Activated naive CD8-positive, alpha-beta T cell treated with anti-CD3 and anti-CD28 coated beads, Interleukin-2, amount 10 ng/mL, durations not matched to agents 7 days and 5 days (primary cell): ENCODE data around the gene TDRD12. TPM values are rescaled to one million over a fixed set of nuclear protein-coding genes. Genes with fewer than 3 reads are reported as not detected.
"Not testable (repeated sequence)": the region's sequence is repeated elsewhere in the genome, so short reads cannot be mapped to it uniquely, and the experiment has no call there.

ENCODE experiments used
- ATAC-seq: fragments of 150-1000 bp; cut with Tn5 transposase; one replicate; pipeline ENCODE4 v1.10.0; 2021; ENCODE audit warnings: low read depth, moderate library complexity
- POLR2A ChIA-PET: fragments of 350-600 bp; sonication (Branson Sonifier 250); formaldehyde crosslinking; loops from one replicate; lab custom pipeline; 2021; ENCODE audit warnings: antibody characterized with exemption; lab: Charles Lee
- DNase-seq: peaks from one replicate; pipeline ENCODE4 v3.0.0; 2021
- H3K27ac Mint-ChIP-seq: one replicate; pipeline ENCODE4 v1.8.0; 2022; ENCODE audit warnings: mild to moderate bottlenecking, mixed read lengths
- H3K27me3 Mint-ChIP-seq: one replicate; pipeline ENCODE4 v1.8.0; 2022; ENCODE audit warnings: mild to moderate bottlenecking, moderate library complexity, mixed read lengths
- H3K36me3 Mint-ChIP-seq: one replicate; pipeline ENCODE4 v1.8.0; 2021; ENCODE audit warnings: mild to moderate bottlenecking, mixed read lengths
- H3K4me1 Mint-ChIP-seq: one replicate; pipeline ENCODE4 v1.8.0; 2021; ENCODE audit warnings: mixed read lengths
- H3K4me3 Mint-ChIP-seq: one replicate; pipeline ENCODE4 v1.8.0; 2022; ENCODE audit warnings: mild to moderate bottlenecking, moderate library complexity, mixed read lengths
- H3K9me3 Mint-ChIP-seq: one replicate; pipeline ENCODE4 v1.8.0; 2021; ENCODE audit warnings: mixed read lengths
- total RNA-seq, 2 experiments: library from RNA; stranded (reverse); gene quantifications; one replicate each; pipeline ENCODE4 v1.2.3, GENCODE V29; 2021

The TDRD12 gene
- total RNA-seq, 2 experiments from 2014 or later = 0.26 to 0.42 TPM

DNA sequence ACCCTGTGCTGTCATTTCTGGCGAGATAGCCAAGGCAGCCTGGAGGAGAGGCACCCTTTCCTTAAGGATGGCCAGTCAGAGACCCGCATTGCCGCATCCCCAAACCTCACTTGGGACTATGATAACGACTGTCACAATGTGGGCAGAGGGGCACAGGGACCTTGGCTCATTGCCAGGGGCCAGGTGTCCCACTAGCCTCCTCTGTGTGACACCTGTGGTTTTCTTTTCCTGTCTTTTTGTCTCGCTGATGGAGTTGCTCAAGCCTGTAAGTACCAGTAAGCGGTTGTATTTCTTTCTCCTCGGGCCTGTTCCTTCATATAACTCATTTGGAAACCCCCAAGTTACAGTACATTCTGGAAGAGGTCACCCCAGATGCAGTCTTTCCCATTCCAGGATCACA, 59.5 kb downstream of the TDRD12 start:
- POLR2A ChIA-PET = no interaction called here
- peaks cover 12% of the 10 kb centered on the region for H3K9me3 Mint-ChIP-seq
- ATAC-seq (no peak), DNase-seq (no peak)
- no peak overlapping the region for H3K27ac Mint-ChIP-seq
- no peak overlapping the region for H3K4me3 Mint-ChIP-seq
- peaks cover 2% of the 10 kb centered on the region for H3K27me3 Mint-ChIP-seq
- H3K36me3 Mint-ChIP-seq = no peaks in the 10 kb centered on the region
- no peaks in the 10 kb centered on the region for H3K4me1 Mint-ChIP-seq

DNA sequence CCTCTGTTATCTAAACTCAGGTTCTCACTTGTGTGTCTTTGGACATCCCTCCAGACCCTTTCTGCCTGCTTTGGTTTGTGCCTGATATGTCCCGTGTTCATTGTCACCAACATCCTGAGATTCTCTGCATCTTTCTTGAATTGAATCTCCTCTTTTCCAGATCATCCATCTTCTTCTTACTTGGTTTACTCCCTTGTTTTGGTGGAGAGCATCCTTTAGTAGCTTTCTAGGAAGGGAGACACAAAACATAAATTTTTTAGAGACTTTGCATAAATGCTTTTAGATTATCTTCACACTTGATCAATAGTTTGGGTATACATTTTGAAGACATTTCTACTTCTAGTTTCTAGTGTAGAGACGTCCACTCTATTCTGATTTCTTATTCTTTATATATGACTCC, 61.7 kb downstream of the TDRD12 start:
- peaks cover 6% of the 10 kb centered on the region for H3K36me3 Mint-ChIP-seq
- no peak for ATAC-seq
- POLR2A ChIA-PET = no interaction called here

DNA sequence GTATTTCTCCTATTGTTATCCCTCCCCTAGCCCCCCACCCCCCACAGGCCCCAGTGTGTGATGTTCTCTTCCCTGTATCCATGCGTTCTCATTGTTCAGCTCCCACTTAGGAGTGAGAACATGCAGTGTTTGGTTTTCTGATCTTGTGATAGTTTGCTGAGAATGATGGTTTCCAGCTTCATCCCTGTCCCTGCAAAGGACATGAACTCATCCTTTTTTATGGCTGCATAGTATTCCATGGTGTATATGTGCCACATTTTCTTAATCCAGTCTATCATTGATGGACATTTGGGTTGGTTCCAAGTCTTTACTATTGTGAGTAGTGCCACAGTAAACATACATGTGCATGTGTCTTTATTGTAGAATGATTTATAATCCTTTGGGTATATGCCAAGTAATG, 62.5 kb downstream of the TDRD12 start:
- H3K4me1 Mint-ChIP-seq, H3K27me3 Mint-ChIP-seq, H3K36me3 Mint-ChIP-seq, H3K27ac Mint-ChIP-seq, ATAC-seq, POLR2A ChIA-PET, H3K4me3 Mint-ChIP-seq, DNase-seq: not testable (repeated sequence)
- peaks cover 19% of the 10 kb centered on the region for H3K9me3 Mint-ChIP-seq

More for the DNA sequence above, 61.7 kb downstream of the TDRD12 start:
- no peak for DNase-seq
- Mint-ChIP-seq H3K27me3 (peaks cover 6% of the 10 kb centered on the region), H3K4me3 (no peak overlapping the region), H3K9me3 (peaks cover 19% of the 10 kb centered on the region), H3K4me1 (peaks cover 3% of the 10 kb centered on the region), H3K27ac (no peak overlapping the region)

DNA sequence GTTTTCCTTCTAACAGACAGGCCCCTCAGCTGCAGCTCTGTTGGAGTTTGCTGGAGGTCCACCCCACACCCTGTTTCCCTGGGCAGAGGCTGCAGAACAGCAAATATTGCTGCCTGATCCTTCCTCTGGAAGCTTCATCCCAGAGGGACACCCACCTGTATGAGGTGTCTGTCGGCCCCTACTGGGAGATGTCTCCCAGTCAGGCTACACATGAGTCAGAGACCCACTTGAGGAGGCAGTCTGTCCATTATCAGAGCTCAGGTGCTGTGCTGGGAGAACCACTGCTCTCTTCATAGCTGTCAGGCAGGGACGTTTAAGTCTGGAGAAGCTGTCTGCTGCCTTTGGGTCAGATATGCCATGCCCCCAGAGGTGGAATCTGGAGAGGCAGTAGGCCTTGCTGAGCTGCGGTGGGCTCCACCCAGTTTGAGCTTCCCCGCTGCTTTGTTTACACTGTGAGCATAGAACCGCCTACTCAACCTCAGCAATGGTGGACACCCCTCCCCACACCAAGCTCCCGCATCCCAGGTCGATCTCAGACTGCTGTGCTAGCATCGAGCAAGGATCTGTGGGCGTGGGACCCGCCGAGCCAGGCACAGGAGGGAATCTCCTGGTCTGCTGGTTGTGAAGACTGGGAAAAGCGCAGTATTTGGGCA, 67.7 kb downstream of the TDRD12 start:
- H3K27ac Mint-ChIP-seq = peak overlapping the region; percentile 39
- H3K36me3 Mint-ChIP-seq, POLR2A ChIA-PET, H3K4me3 Mint-ChIP-seq, ATAC-seq, H3K27me3 Mint-ChIP-seq, DNase-seq, H3K4me1 Mint-ChIP-seq: not testable (repeated sequence)
- peaks cover 10% of the 10 kb centered on the region for H3K9me3 Mint-ChIP-seq

DNA sequence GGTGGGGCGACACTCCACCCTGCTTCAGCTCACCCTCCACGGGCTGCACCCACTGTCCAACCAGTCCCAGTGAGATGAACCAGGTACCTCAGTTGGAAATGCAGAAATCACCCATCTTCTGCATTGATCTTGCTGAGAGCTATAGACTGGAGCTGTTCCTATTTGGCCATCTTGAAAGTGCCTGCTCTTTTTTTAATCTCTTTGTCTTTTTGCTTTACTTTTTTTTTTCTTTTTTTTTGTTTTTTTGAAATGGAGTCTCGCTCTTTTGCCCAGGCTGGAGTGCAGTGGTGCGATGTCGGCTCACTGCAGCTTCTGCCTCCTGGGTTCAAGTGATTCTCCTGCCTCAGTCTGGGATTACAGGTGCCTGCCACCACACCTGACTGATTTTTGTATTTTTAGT, 68.3 kb downstream of the TDRD12 start:
- H3K4me3 Mint-ChIP-seq, ATAC-seq, H3K27ac Mint-ChIP-seq, H3K36me3 Mint-ChIP-seq, H3K4me1 Mint-ChIP-seq, DNase-seq, POLR2A ChIA-PET, H3K27me3 Mint-ChIP-seq: not testable (repeated sequence)
- peaks cover 10% of the 10 kb centered on the region for H3K9me3 Mint-ChIP-seq

DNA sequence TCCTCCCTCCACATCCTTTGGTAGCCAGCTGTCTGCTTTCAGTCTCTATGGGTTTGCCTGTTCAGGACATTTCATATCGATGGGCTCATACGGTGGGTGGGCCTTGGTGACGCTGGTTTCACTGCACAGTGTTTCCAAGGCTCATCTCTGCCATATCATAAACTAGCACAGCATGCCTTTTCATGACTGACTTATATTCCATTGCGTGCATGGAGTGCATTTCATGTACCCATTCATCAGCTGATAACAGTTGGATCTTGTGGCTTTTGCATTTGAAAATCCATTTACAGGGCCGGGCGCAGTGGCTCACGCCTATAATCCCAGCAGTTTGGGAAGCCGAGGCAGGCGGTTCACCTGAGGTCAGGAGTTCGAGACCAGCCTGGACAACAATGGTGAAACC, 69.9 kb downstream of the TDRD12 start:
- peaks cover 8% of the 10 kb centered on the region for H3K36me3 Mint-ChIP-seq
- H3K4me3 Mint-ChIP-seq = no peak overlapping the region
- H3K27me3 Mint-ChIP-seq = peaks cover 6% of the 10 kb centered on the region
- H3K9me3 Mint-ChIP-seq = peaks cover 7% of the 10 kb centered on the region
- DNase-seq (no peak), ATAC-seq (no peak)
- POLR2A ChIA-PET = no interaction called here
- peaks cover 18% of the 10 kb centered on the region for H3K4me1 Mint-ChIP-seq
- H3K27ac Mint-ChIP-seq = no peak overlapping the region

DNA sequence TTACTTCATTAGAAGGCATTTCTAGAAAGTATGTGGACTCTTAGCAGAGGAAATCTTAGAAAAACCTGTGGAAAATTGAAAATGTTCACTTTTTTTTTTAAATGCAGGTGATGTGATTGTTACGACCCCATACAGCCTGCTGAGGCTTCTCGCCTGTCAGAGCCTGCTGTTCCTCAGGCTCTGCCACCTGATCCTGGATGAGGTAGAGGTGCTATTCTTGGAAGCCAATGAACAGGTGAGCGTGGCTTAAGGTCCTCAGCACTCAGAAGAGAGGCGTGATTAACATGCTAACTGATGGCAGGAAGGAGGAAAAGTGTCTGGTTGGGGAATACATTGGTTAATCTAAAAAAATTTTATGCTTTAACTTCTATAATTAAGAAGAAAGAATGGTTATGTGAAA, 78.6 kb downstream of the TDRD12 start:
- Mint-ChIP-seq H3K4me1 (peaks cover 33% of the 10 kb centered on the region), H3K27me3 (no peaks in the 10 kb centered on the region), H3K27ac (no peak overlapping the region), H3K36me3 (no peaks in the 10 kb centered on the region), H3K4me3 (no peak overlapping the region), H3K9me3 (no peaks in the 10 kb centered on the region)
- ATAC-seq = no peak
- POLR2A ChIA-PET = no interaction called here
- no peak for DNase-seq

DNA sequence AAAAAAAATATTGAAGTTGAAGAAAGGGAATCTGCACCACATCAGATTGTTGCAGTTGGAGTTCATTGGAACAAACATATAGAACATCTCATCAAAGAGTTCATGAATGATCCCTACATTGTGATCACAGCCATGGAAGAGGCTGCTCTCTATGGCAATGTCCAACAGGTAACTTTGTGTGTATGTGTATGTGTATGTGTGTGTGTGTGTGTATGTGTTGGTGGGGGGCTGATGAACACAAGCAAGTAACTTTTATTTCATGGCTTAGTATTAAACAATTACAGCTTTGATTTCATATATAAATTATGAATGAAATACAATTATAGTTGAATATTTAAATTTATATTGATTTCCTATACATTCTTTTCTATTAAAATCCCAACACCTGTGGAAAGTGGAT, 80.6 kb downstream of the TDRD12 start:
- ATAC-seq = no peak
- H3K4me1 Mint-ChIP-seq = peaks cover 20% of the 10 kb centered on the region
- no peaks in the 10 kb centered on the region for H3K9me3 Mint-ChIP-seq

DNA sequence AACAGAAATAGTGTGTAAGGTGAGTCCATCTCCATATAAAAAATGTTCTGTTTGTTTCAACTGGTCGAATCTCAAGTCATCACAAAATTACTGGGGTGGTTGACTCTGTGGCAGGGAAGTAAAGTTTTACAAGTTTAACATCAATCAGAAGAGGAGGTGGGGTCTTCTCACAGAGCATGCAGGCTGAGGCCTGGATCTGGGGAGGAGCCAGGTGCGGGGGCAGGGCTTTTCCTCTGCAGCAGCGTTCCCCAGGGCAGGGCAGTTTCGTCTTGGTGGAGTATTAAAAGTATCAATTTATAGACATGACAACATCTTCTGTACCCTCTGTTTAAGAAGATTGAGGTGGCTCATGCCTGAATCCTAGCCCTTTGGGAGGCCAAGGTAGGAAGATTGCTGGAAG, 81.2 kb downstream of the TDRD12 start:
- H3K36me3 Mint-ChIP-seq = no peaks in the 10 kb centered on the region
- no peak for DNase-seq
- no peak overlapping the region for H3K4me3 Mint-ChIP-seq
- no peaks in the 10 kb centered on the region for H3K27me3 Mint-ChIP-seq
- POLR2A ChIA-PET = interaction anchor here (0.7 kb wide), 1 partner anchor 1840 kb away, joined by 3 read pairs; no protein-coding TSS in a partner anchor
- H3K4me1 Mint-ChIP-seq = peaks cover 15% of the 10 kb centered on the region
- H3K9me3 Mint-ChIP-seq = no peaks in the 10 kb centered on the region
- ATAC-seq = no peak
- no peak overlapping the region for H3K27ac Mint-ChIP-seq

More for the DNA sequence above, 80.6 kb downstream of the TDRD12 start:
- no peak overlapping the region for H3K27ac Mint-ChIP-seq
- DNase-seq = no peak
- H3K27me3 Mint-ChIP-seq = no peaks in the 10 kb centered on the region
- POLR2A ChIA-PET = interaction anchor here (0.7 kb wide), 1 partner anchor 65 kb away, joined by 4 read pairs; no protein-coding TSS in a partner anchor
- H3K4me3 Mint-ChIP-seq = no peak overlapping the region
- no peaks in the 10 kb centered on the region for H3K36me3 Mint-ChIP-seq

DNA sequence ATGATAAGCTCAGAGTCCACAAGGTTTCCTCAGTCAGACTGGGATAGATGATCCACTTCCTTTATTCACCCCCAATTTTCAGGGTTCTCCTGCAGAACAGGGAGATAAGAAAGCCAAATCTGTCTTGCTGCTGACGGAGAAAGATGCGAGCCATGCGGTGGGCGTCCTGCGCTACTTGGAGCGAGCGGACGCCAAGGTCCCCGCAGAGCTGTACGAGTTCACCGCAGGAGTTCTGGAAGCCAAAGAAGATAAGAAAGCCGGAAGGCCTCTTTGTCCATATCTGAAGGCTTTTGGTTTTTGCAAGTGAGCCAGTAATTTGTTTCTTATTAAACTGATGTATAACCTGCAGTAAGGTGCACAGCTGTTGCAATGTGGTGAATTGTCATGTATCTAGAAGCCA, 83.3 kb downstream of the TDRD12 start:
- H3K27ac Mint-ChIP-seq = no peak overlapping the region
- H3K9me3 Mint-ChIP-seq = no peaks in the 10 kb centered on the region
- POLR2A ChIA-PET = interaction anchor here (1.6 kb wide), 1 partner anchor 10 kb away, joined by 4 read pairs; no protein-coding TSS in a partner anchor

DNA sequence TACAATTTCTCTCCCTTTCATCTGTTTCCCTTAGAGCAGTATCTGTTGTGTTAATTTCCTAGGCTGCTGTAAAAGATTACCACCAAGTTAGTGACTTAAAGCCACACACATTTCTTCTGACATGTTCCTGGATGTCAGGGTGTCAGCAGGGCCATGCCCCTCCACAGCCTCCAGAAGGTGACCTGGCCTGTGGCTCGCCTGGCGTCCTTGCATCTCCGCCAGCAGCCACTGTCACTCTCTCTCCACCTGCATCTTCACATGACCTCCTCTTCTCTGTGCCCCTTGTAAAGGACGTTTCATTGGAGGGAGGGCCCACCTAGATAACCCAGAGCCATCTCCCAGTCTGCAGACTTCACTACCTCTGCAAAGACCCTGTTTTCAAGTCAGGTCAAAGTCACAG, 88.7 kb downstream of the TDRD12 start:
- H3K27me3 Mint-ChIP-seq = peaks cover 5% of the 10 kb centered on the region
- DNase-seq = no peak
- H3K4me3 Mint-ChIP-seq = no peak overlapping the region
- no peak for ATAC-seq
- peaks cover 10% of the 10 kb centered on the region for H3K4me1 Mint-ChIP-seq
- H3K36me3 Mint-ChIP-seq = peaks cover 2% of the 10 kb centered on the region
- H3K27ac Mint-ChIP-seq = no peak overlapping the region
- POLR2A ChIA-PET = interaction anchor here (1.2 kb wide), 1 partner anchor 15 kb away, joined by 3 read pairs; no protein-coding TSS in a partner anchor
- H3K9me3 Mint-ChIP-seq = no peaks in the 10 kb centered on the region

More for the DNA sequence above, 83.3 kb downstream of the TDRD12 start:
- ATAC-seq (no peak), DNase-seq (no peak)
- H3K4me1 Mint-ChIP-seq = peaks cover 11% of the 10 kb centered on the region
- no peaks in the 10 kb centered on the region for H3K36me3 Mint-ChIP-seq
- H3K4me3 Mint-ChIP-seq = no peak overlapping the region
- H3K27me3 Mint-ChIP-seq = no peaks in the 10 kb centered on the region

DNA sequence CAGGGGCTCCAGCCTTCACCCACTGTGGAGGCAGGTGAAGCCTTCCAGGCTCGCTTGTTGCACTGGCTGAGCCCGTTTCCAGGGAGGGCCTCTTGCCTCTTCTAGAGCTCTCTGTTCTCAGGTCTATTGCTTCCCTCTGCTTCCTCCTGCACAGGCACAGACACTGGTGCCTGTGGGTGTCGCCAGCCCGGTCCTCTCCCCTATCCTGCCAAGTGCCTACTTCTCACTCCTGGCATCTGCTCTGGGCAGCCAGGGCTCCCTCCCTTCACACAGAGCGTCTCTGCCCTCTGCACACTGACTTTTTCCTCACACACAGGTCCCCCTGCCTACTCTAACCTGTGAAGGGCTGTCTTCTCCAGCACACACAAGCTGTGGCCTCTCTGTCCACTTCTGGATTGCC, 89.7 kb downstream of the TDRD12 start:
- peak overlapping the region; percentile 24 for H3K27ac Mint-ChIP-seq
- peaks cover 10% of the 10 kb centered on the region for H3K4me1 Mint-ChIP-seq
- POLR2A ChIA-PET = interaction anchor here (1.2 kb wide), 1 partner anchor 16 kb away, joined by 3 read pairs; no protein-coding TSS in a partner anchor
- H3K9me3 Mint-ChIP-seq = no peaks in the 10 kb centered on the region
- ATAC-seq (no peak), DNase-seq (no peak)
- H3K36me3 Mint-ChIP-seq = peaks cover 2% of the 10 kb centered on the region
- peak overlapping the region; percentile 3 for H3K4me3 Mint-ChIP-seq
- H3K27me3 Mint-ChIP-seq = peaks cover 5% of the 10 kb centered on the region

DNA sequence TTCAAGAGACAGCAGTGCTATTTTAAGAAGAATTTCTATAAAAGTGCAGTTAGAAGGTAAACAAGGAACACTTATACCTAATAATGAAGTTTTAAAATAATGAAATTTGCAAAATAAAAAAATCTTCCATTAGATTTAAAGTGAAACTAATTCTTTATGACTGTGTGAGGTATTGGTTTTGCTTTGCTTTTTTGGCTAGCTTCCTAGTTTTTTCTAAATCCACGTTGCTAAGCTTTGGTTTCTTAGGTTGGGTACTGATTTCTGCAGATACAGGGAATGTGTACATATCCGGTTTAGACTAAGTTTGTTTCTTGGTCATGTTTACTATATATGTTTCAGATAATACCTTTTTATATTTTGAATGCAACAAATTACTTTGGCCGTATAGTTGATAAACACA, 90.2 kb downstream of the TDRD12 start:
- POLR2A ChIA-PET = interaction anchor here (1.2 kb wide), 1 partner anchor 16 kb away, joined by 3 read pairs; no protein-coding TSS in a partner anchor
- Mint-ChIP-seq H3K9me3 (no peaks in the 10 kb centered on the region), H3K4me3 (no peak overlapping the region), H3K36me3 (peaks cover 2% of the 10 kb centered on the region), H3K4me1 (peaks cover 12% of the 10 kb centered on the region), H3K27ac (no peak overlapping the region), H3K27me3 (peaks cover 5% of the 10 kb centered on the region)
- no peak for ATAC-seq
- DNase-seq = no peak

DNA sequence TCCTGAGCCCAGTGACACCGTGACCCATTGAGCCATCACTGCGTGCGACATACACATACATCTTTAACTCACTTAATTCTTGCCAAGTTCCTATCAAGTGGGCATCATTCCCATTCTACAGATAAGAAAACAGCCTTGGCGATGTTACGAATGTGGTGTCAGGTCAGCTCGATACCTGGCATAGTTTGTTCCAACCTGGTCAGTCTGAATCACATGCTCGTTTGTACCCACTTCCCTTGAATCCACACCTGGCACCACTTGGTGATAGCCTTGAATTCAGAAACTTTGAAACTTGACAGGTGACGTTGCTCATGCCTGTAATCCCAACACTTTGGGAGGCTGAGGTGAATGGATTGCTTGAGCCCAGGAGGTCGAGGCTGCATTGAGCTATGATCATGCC, 90.9 kb downstream of the TDRD12 start:
- POLR2A ChIA-PET = no interaction called here
- Mint-ChIP-seq H3K27ac (no peak overlapping the region), H3K36me3 (peaks cover 2% of the 10 kb centered on the region), H3K4me3 (no peak overlapping the region), H3K9me3 (no peaks in the 10 kb centered on the region), H3K27me3 (peaks cover 5% of the 10 kb centered on the region), H3K4me1 (peaks cover 12% of the 10 kb centered on the region)
- no peak for DNase-seq
- ATAC-seq = no peak
